DMS153 (cell line): ENCODE results near the gene TMPRSS15.

Experiments used
- DNase-seq: peaks from one replicate; lab custom pipeline; 2025; lab: John Stamatoyannopoulos, UW

The TMPRSS15 gene

DNA sequence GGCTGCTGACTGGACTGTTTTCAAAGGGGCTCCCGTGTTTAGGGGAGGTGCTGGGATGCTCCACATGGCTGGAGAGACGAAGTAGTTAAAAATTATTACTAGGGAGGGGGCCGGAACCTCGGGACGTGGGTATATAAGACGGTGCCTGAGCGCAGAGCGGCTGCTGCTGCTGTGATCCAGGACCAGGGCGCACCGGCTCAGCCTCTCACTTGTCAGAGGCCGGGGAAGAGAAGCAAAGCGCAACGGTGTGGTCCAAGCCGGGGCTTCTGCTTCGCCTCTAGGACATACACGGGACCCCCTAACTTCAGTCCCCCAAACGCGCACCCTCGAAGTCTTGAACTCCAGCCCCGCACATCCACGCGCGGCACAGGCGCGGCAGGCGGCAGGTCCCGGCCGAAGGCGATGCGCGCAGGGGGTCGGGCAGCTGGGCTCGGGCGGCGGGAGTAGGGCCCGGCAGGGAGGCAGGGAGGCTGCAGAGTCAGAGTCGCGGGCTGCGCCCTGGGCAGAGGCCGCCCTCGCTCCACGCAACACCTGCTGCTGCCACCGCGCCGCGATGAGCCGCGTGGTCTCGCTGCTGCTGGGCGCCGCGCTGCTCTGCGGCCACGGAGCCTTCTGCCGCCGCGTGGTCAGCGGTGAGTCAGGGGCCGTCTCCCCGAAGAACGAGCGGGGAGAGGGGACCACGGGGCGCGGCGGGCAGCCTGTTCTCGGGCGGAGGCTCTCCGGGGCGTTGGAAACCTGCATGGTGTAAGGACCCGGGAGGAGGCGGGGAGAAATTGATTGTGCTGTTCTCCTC is 158.7 kb downstream of the TMPRSS15 start, which contains the start of gene CHODL:
Gene CHODL, plus strand, starts transcription at position 163 of the 793 bp plus-strand sequence. Its CDS starts 391 bp downstream, at position 554.
- DNase-seq, result no peak

DNA sequence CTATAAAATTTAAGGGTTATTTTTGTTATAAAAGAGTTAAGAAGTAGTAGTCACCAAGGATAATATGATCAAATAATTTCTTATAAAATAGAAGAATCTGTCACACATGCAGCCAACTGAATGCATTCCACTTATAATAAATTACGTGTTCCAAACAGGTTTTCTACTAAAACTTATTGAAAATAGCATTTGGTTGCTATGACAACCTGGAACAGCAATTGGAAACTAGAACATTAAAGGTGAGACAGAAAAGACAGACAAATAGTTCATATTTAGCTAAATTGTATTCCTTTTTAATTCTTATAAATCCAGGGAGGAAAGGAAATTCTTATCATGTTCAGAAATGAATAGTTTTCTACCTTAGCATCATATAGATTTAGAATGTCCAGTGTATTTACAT is 168.0 kb downstream of the TMPRSS15 start:
- no peak for DNase-seq

- no peak for DNase-seq
Measured at GRCh38 chr21:18228060-18228739, 175.4 kb downstream of the TMPRSS15 start.

GRCh38 chr21:18222346-18222745 is 181.2 kb downstream of the TMPRSS15 start:
- DNase-seq, result no peak

DNA sequence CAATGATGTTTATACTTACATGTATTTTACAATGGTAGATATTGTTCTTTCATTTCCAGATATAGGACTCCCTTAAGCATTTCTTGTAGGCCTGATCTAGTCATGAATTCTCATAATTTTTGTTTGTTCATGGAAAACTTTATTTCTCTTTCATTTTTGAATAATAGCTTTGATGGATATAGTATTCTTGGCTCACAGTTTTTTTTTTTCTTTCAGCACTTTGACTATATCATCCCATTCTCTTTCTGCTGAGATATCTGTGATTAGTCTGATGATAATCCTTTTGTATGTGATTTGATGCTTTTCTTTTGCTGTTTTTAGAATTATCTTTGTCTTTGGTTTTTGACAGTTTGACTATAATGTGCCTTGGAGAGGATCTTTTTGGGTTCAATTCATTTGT is 183.1 kb downstream of the TMPRSS15 start:
- DNase-seq, result no peak
